HG03571 (cell line): Measurements from ENCODE around the gene WWC1.

Source experiments
- ATAC-seq: cut with Tn5 transposase; IDR thresholded peaks from one replicate; pipeline ENCODE4 v1.9.1; 2021; ENCODE audit not compliant: unreplicated experiment

The WWC1 gene

DNA sequence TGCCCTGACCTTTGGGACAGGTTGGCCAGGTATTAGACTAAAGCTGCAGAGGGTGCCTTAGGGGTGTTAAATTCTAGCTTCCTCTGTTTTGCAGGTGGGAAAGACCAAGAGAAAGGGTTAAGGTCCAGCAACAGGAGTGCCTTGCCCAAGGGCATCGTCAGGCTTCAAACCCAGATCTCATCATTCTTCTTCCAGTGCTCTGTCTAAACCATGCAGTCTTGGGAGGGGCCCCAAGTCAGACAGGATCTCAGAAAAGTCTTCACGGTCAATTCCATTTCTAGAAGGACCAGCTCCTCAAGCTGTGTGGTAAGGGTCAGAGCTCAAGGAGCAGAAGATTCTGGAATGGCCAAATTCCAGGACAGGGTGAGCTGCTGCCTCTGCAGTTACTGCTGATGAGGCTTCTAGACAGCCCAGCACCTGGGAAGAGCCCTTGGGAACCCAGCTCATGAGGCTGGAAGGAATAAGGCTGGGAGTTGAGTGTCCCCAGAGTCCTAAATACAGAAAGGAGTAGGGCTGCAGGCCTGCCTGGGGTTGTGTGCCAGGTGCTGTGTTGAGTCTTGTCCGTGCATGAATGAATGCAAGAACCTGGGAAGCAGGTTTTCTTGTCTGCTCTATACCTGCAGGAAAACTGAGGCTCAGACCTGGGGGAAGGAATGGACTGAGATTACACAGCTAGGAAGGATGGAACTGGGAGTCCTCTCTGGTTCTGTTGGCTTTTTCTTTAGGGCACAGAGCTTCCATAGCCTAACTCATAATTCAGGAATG, 69.3 kb downstream of the WWC1 start:
- ATAC-seq: no peak

GRCh38 chr5:168362097-168362885, 70.8 kb downstream of the WWC1 start:
- no peak for ATAC-seq

GRCh38 chr5:168364151-168364661, 72.8 kb downstream of the WWC1 start:
- no peak for ATAC-seq

- ATAC-seq: no peak
These were observed 73.5 kb downstream of the WWC1 start for GRCh38 chr5:168364750-168365550.

GRCh38 chr5:168365581-168366081, 74.2 kb downstream of the WWC1 start:
- ATAC-seq: no peak

- ATAC-seq: no peak
These were observed 74.7 kb downstream of the WWC1 start for GRCh38 chr5:168366116-168366515.

DNA sequence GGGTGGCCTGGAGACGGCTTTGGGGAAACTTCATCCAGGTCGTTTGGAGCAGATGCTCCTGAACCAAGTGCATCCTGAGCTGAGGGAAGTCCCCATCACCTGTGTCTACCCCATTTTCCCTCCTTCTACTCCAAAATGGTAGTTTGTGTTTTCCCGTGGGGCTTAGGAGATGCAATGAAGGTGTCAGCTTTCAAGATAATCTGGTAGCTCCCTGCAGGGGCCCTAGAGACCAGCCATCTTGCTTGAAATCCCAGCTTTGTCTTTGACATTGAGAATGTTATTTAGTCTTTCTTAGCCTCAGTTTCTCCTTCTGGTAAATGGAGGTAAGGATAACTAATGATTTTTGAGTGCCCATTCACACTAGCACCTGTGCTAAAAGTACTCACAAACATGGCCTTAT, 77.4 kb downstream of the WWC1 start:
- ATAC-seq: no peak

DNA sequence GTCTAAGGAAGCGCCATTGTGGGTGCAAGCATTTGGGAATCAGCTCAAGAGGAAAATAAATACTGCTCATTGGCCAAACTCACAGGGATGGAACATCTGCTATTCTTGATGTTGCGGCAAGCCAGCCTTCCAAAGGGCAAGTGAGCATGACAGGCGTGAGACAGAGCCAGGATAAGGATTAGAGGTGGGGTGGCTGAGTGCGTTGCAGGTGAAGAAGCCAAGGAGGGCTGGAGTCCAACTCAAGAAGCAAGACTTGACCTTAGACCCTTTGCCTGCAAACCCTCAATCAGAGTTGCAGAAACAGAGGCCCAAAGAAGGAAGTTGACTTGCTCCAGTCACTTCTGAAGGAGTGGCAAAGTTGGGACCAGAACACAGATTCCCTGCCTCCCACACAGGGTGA, 79.4 kb downstream of the WWC1 start:
- no peak for ATAC-seq

DNA sequence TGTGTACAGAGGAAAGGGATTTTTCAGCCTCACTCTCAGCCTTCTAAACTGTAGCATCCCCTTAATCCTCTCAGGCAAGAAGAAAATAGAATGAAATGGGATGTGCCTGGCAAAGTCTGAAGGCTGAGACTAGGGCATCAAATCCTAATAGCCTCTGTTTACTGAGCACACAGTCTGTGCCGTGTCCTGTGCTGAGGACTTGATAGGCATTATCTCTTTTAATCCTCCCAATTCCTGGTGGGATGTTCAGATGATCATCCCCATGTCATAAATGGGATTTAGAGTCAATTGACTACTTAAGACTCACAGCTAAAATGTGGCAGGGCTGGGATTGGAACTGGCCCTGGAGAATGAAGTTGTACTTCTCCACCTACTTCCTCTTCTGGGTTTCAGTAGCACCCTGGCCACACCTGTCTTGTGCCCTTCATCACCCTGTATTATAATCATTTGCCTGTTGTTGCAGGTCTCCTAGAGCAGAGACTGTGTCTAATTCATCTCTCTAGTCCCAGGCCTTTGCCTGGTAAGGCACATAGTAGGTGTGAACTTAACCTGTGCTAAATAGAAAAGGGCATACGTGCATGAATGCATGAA, 81.0 kb downstream of the WWC1 start:
- ATAC-seq: no peak

GRCh38 chr5:168374532-168374931, 83.1 kb downstream of the WWC1 start:
- ATAC-seq: no peak

GRCh38 chr5:168375214-168375613, 83.8 kb downstream of the WWC1 start:
- ATAC-seq: no peak

DNA sequence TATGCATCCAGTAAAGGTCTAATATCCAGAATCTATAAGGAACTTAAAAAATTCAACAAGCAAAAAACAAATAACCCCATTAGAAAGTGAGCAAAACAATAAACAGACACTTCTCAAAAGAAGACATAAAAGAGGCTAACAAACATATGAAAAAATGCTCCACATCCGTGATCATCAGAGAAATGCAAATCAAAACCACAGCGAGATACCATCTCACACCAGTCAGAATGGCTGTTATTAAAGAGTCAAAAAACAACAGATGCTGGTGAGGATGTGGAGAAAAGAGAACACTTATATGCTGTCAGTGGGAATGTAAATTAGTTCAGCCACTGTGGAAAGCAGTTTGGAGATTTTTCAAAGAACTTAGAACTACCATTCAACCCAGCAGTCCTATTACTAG, 86.1 kb downstream of the WWC1 start:
- no peak for ATAC-seq

DNA sequence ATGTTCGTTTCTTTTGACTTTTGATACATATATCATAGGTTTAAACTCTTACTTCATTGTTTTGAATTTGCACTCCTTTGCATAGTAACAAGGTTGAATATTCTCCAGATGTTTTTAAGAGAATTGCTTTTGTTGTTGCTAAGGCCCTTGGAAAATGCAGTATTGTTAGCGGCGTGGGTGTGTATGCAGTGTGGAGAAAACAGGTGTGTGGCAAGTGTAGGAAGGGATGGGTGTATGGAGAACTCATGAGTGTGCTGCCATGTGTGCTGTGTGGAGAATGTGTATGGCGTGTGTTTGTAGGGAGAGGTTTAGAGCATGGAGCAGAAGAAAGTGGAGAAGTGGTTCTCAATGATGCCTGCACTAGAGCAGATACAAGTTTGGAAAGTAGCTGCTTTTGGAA, 87.3 kb downstream of the WWC1 start:
- no peak for ATAC-seq

- ATAC-seq: no peak
These were observed 91.0 kb downstream of the WWC1 start for GRCh38 chr5:168382421-168382820.

DNA sequence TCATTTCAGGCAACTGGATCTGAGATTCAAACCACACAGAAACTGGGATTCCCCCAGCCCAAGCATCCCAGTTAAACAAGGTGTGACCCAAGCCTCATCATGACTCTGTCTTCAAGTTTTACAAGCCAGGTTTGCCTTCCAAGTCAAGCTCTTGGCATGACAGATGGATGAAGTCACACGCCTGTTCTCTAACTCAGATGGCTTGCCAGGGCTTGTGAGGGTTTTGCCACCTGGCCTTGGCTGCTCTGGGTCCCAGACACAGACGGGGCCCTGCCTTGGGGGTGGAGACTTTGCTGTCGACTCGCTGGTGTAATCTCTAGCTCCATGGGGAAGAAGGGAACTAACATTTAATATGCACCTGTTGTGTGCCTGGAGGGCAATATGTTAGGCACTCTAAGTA, 99.0 kb downstream of the WWC1 start:
- no peak for ATAC-seq

- ATAC-seq: no peak
These were observed 102.3 kb downstream of the WWC1 start for GRCh38 chr5:168393773-168394172.

DNA sequence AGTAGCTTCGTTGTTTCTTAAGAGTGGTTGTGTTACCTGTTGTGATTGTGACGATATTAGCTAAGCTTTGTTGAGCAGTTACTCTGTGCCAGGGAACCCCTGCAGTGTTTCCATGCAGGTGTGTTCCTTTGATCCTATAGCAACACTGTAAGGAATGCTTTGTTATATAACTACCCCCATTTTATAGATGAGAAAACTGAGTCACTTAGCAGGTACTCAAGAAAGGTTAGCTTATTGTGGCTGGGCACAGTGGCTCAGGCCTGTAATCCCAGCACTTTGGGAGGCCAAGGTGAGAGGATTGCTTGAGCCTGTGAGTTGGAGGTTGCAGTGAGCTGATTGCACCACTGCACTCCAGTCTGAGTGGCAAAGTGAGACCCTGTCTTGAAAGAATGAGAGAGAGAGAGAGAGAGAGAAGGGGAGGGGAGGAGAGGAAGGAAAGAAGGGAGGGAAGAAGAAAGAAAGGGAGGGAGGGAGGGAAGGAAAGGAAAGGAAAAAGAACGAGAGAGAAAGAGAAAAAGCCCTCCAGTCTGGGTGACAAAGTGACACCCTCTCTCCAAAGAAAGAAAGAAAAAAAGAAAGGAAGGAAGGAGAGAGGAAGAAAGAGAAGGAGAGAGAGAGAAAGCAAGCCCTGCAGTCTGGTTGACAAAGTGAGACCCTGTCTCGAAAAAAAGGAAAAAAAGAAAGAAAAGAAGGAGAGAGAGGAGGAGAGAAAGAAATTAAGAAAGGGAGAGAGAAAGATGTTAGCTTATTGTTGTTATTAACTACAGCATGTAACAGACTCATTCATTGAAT, 109.2 kb downstream of the WWC1 start:
- ATAC-seq: no peak

DNA sequence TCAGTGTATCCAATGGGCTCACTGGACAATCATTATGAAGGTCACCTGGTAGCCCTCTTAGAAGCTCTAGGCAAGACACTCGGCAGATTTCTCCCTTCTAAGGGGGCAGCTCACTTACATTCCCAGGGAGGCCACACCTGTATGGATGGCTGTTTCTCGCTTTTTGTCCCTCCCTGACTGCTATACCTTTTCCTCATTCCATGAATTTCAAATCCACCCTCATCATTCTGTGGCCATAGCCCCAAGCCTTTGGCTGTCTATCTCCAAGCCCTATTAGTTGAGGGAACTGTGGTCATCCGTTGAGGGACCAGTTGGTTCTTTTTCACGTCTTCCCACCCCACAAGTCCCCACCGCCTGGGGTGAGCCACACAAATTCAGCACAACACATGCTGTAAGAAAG, 109.8 kb downstream of the WWC1 start:
- ATAC-seq: no peak

DNA sequence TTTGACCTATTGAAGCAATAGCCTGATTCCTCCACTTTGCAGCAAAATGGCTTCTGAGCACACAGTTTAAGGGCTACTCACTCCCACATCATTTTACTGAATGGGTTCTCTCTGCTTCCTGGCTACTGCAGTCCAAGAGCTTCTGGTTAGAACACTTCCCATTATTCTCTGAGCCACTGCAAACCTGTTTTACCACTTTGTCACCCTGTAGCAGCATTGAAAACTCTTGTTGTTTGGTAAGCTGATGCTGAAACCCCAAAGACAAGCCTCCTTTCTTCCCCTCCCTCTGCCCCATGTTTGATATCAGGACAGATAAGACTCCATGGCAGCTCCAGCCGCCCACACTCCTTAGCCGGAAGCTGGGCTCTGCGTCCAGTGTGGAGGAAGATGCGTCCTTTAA, 110.4 kb downstream of the WWC1 start:
- no peak for ATAC-seq

GRCh38 chr5:168404365-168404764, 112.9 kb downstream of the WWC1 start:
- ATAC-seq: no peak
